Measurements from ENCODE around the gene AOAH. TPM values are rescaled to one million over a fixed set of nuclear protein-coding genes. Genes with fewer than 3 reads are reported as not detected.
A peak's percentile ranks its signal among the peaks of the same experiment; 100 is the strongest.
"Not testable (repeated sequence)": the region's sequence is repeated elsewhere in the genome, so short reads cannot be mapped to it uniquely, and the experiment has no call there.

The AOAH gene
- total RNA-seq, 4 donors from 2014 or later, result 1.1 to 4.8 (median 1.6) TPM

DNA sequence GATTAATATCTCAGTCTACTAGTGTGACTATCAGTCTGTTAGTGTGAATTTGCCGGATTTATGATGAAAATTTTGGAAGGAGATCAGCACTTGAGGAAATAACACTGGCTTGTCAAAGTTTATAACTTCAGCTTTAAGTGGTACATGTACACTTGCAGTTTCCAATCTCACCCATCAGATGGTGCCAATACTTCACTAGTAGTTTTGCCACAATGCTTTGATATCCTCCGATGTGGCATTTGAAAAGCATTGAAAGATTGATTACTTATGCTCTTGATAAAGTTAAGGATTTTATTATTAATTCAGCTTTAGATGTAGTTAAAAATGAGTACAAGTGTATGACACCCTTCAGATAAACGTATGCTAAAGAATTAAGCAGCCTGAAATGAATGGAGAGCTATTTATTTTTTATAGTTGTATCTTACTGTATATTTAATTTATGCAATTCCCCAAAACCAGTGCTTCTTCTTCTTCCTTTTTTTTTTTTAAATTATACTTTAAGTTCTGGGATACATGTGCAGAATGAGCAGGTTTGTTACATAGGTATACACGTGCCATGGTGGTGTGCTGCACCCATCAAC, 236.4 kb downstream of the AOAH start:
- Histone ChIP-seq H3K27ac (no peak overlapping the region), H3K27me3 (no peaks in the 10 kb centered on the region), H3K4me3 (no peak overlapping the region), H3K36me3 (no peaks in the 10 kb centered on the region), H3K4me1 (peaks cover 4% of the 10 kb centered on the region), H3K9me3 (no peaks in the 10 kb centered on the region)
- DNase-seq (ENCODE audit: low spot score in 2 of 2), result no peak
- 33% methylated on average over 4 of the region's 4 CpGs for WGBS
- TF ChIP-seq, protein P1, sequence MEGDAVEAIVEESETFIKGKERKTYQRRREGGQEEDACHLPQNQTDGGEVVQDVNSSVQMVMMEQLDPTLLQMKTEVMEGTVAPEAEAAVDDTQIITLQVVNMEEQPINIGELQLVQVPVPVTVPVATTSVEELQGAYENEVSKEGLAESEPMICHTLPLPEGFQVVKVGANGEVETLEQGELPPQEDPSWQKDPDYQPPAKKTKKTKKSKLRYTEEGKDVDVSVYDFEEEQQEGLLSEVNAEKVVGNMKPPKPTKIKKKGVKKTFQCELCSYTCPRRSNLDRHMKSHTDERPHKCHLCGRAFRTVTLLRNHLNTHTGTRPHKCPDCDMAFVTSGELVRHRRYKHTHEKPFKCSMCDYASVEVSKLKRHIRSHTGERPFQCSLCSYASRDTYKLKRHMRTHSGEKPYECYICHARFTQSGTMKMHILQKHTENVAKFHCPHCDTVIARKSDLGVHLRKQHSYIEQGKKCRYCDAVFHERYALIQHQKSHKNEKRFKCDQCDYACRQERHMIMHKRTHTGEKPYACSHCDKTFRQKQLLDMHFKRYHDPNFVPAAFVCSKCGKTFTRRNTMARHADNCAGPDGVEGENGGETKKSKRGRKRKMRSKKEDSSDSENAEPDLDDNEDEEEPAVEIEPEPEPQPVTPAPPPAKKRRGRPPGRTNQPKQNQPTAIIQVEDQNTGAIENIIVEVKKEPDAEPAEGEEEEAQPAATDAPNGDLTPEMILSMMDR (IDR thresholded peaks at IDR 0.05), result peak; percentile 52 to 62
- no peak for TF ChIP-seq POLR2AphosphoS5 (IDR thresholded peaks at IDR 0.05)

GRCh38 chr7:36486336-36486735, 238.0 kb downstream of the AOAH start:
- H3K27ac ChIP-seq, result no peak overlapping the region
- TF ChIP-seq, protein P1 (IDR thresholded peaks at IDR 0.05), result no peak
- TF ChIP-seq POLR2A (IDR thresholded peaks at IDR 0.05) (no peak), POLR2AphosphoS5 (IDR thresholded peaks at IDR 0.05) (no peak), EP300 (IDR thresholded peaks at IDR 0.05) (no peak)
- no peaks in the 10 kb centered on the region for H3K36me3 ChIP-seq
- H3K9me3 ChIP-seq, result no peaks in the 10 kb centered on the region
- peaks cover 4% of the 10 kb centered on the region for H3K4me1 ChIP-seq
- H3K4me3 ChIP-seq, result no peak overlapping the region
- no peaks in the 10 kb centered on the region for H3K27me3 ChIP-seq
- WGBS, result 77% methylated on average over 4 of the region's 4 CpGs
- no peak for DNase-seq (ENCODE audit: low spot score in 2 of 2)

- no peaks in the 10 kb centered on the region for H3K4me1 ChIP-seq
- WGBS, result 76% methylated on average over 8 of the region's 8 CpGs
- no peak overlapping the region for H3K27ac ChIP-seq
- H3K27me3 ChIP-seq, result no peaks in the 10 kb centered on the region
- no peak overlapping the region for H3K4me3 ChIP-seq
- DNase-seq (ENCODE audit: low spot score in 2 of 2), result no peak
- H3K36me3 ChIP-seq, result no peaks in the 10 kb centered on the region
- H3K9me3 ChIP-seq, result no peaks in the 10 kb centered on the region
- TF ChIP-seq EP300 (IDR thresholded peaks at IDR 0.05) (no peak), POLR2AphosphoS5 (IDR thresholded peaks at IDR 0.05) (no peak), POLR2A (IDR thresholded peaks at IDR 0.05) (no peak)
- TF ChIP-seq, protein P1 (IDR thresholded peaks at IDR 0.05), result no peak
Observed at GRCh38 chr7:36484265-36484664, 240.0 kb downstream of the AOAH start.

GRCh38 chr7:36483853-36484252, 240.4 kb downstream of the AOAH start:
- not testable (repeated sequence) for H3K4me1 ChIP-seq; H3K27ac ChIP-seq; H3K4me3 ChIP-seq; H3K9me3 ChIP-seq; DNase-seq (ENCODE audit: low spot score in 2 of 2); H3K27me3 ChIP-seq; H3K36me3 ChIP-seq
- 74% methylated on average over 4 of the region's 4 CpGs for WGBS

DNA sequence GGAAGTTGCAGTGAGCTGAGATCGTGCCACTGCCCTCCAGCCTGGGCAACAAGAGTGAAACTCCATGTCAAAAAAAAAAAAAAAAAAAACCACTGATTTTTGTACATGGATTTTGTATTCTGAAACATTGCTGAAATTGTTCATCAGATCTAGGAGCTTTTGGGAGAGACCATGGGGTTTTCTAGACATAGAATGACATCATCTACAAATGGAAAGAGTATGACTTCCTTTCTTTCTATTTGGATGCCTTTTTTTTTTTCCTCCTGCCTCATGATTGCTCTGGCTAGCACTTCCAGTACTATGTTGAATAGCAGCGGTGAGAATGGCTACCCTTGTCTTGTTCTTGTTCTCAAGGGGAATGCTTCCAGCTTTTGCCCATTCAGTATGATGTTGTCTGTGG, 245.5 kb downstream of the AOAH start:
- Histone ChIP-seq H3K27ac (no peak overlapping the region), H3K9me3 (no peaks in the 10 kb centered on the region), H3K27me3 (no peaks in the 10 kb centered on the region), H3K36me3 (no peaks in the 10 kb centered on the region), H3K4me1 (no peaks in the 10 kb centered on the region), H3K4me3 (no peak overlapping the region)
- 96% methylated on average over 2 of the region's 2 CpGs for WGBS
- TF ChIP-seq POLR2A (IDR thresholded peaks at IDR 0.05) (no peak), POLR2AphosphoS5 (IDR thresholded peaks at IDR 0.05) (no peak), EP300 (IDR thresholded peaks at IDR 0.05) (no peak)
- TF ChIP-seq, protein P1 (IDR thresholded peaks at IDR 0.05), result no peak
- DNase-seq (ENCODE audit: low spot score in 2 of 2), result no peak

DNA sequence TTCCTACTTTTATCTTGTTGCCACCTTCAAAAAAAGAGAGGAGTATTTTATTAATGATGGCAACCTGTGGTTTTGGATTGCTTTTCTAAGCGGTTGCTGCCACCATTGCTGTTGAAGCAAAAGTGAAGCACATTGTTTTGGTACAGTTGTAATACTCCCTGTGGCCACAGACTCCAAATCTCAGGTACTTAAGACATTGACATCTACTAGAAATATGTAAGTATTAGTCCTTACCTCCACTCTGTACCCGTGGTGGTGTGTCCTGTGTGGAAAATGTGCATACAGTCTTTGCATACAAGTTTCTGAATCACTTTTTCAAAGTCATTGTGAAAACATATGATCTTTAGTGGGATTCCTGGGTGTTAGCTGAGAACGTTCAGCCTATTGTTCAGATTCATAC, 248.9 kb downstream of the AOAH start:
- Histone ChIP-seq H3K4me1 (no peaks in the 10 kb centered on the region), H3K36me3 (no peaks in the 10 kb centered on the region), H3K27ac (no peak overlapping the region), H3K9me3 (no peaks in the 10 kb centered on the region), H3K27me3 (no peaks in the 10 kb centered on the region), H3K4me3 (no peak overlapping the region)
- DNase-seq (ENCODE audit: low spot score in 2 of 2), result no peak
- no peak for TF ChIP-seq EP300 (IDR thresholded peaks at IDR 0.05)
- no peak for TF ChIP-seq POLR2AphosphoS5 (IDR thresholded peaks at IDR 0.05)
- TF ChIP-seq POLR2A (IDR thresholded peaks at IDR 0.05), result no peak
- TF ChIP-seq, protein P1 (IDR thresholded peaks at IDR 0.05), result no peak
- WGBS, result 87% methylated on average over 3 of the region's 3 CpGs

All from suprapubic skin (tissue), 4 donors.